WTC11 (cell line): ENCODE data around the gene CRYGN. TPM values are rescaled to one million over a fixed set of nuclear protein-coding genes. Genes with fewer than 3 reads are reported as not detected.

ENCODE experiments used
- ATAC-seq: fragments of 200-7000 bp; cut with Tn5 transposase; 2 replicates; pipeline ENCODE4 v1.10.0; 2021; ENCODE audit warnings: mild to moderate bottlenecking, moderate library complexity
- CTCF ChIA-PET: fragments of 300-600 bp; sonication (Branson Sonifier 250); formaldehyde crosslinking; loops from one replicate; lab custom pipeline; 2021; ENCODE audit warnings: antibody characterized with exemption; lab: Charles Lee
- POLR2A ChIA-PET: fragments of 350-600 bp; sonication (Branson Sonifier 250); formaldehyde crosslinking; loops from one replicate; lab custom pipeline; 2021; ENCODE audit warnings: antibody characterized with exemption; lab: Charles Lee
- DNase-seq: peaks from one replicate; pipeline ENCODE4 v3.0.0; 2021; ENCODE audit warnings: low spot score
- H3K27ac Mint-ChIP-seq: 2 replicates; pipeline ENCODE4 v1.8.0; 2021; ENCODE audit warnings: mixed read lengths
- H3K27me3 Mint-ChIP-seq: 2 replicates; pipeline ENCODE4 v1.8.0; 2021; ENCODE audit warnings: low read depth, mild to moderate bottlenecking, moderate library complexity, mixed read lengths
- H3K36me3 Mint-ChIP-seq: 2 replicates; pipeline ENCODE4 v1.8.0; 2021; ENCODE audit warnings: mixed read lengths
- H3K4me1 Mint-ChIP-seq: 2 replicates; pipeline ENCODE4 v1.8.0; 2022; ENCODE audit warnings: mixed read lengths
- H3K4me3 Mint-ChIP-seq: 2 replicates; pipeline ENCODE4 v1.8.0; 2021; ENCODE audit warnings: mild to moderate bottlenecking, moderate library complexity, mixed read lengths
- H3K9me3 Mint-ChIP-seq: 2 replicates; pipeline ENCODE4 v1.8.0; 2021; ENCODE audit warnings: mixed read lengths
- ELF4 ChIP-seq: sonication (generic); formaldehyde crosslinking; IDR thresholded peaks from 2 replicates; pipeline ENCODE4 v1.8.1; 2022; ENCODE audit warnings: low read depth, mild to moderate bottlenecking, moderate library complexity, missing genetic modification reagents
- JAZF1 ChIP-seq: fragments of 250-450 bp; sonication (Bioruptor Pico); IDR thresholded peaks from 2 replicates; pipeline ENCODE4 v1.9.0; 2021; ENCODE audit warnings: moderate library complexity, mild to moderate bottlenecking, inconsistent platforms
- NFATC4 ChIP-seq: fragments of 250-450 bp; sonication (Bioruptor Pico); IDR thresholded peaks from 2 replicates; pipeline ENCODE4 v1.9.0; 2021; ENCODE audit warnings: mild to moderate bottlenecking
- PRRX2 ChIP-seq: fragments of 250-450 bp; sonication (Bioruptor Pico); IDR thresholded peaks from 2 replicates; pipeline ENCODE4 v1.8.0; 2021; ENCODE audit warnings: mild to moderate bottlenecking
- SMAD4 ChIP-seq: sonication (generic); formaldehyde crosslinking; IDR thresholded peaks from 2 replicates; pipeline ENCODE4 v1.8.0; 2022; ENCODE audit warnings: mild to moderate bottlenecking, missing genetic modification reagents
- SOX15 ChIP-seq: fragments of 250-450 bp; sonication (Bioruptor Pico); IDR thresholded peaks from 2 replicates; pipeline ENCODE4 v1.9.0; 2021; ENCODE audit warnings: mild to moderate bottlenecking
- ZNF121 ChIP-seq: sonication (generic); formaldehyde crosslinking; IDR thresholded peaks from 2 replicates; pipeline ENCODE4 v1.8.0; 2023; ENCODE audit warnings: missing genetic modification reagents
- ZNF263 ChIP-seq: sonication (generic); formaldehyde crosslinking; IDR thresholded peaks from 2 replicates; pipeline ENCODE4 v1.8.1; 2022; ENCODE audit warnings: low read depth, mild to moderate bottlenecking, moderate library complexity, missing genetic modification reagents
- ZNF423 ChIP-seq: fragments of 250-450 bp; sonication (Bioruptor Pico); IDR thresholded peaks from 2 replicates; pipeline ENCODE4 v2.1.2; 2022; ENCODE audit warnings: mild to moderate bottlenecking, moderate library complexity
- total RNA-seq: library from RNA; stranded (reverse); gene quantifications from 3 replicates; pipeline ENCODE4 v1.2.3, GENCODE V29; 2021
- TF ChIP-seq, protein P1 (sequence below): sonication (generic); formaldehyde crosslinking; IDR thresholded peaks from 2 replicates; pipeline ENCODE4 v1.8.0; 2023; ENCODE audit warnings: mild to moderate bottlenecking, missing genetic modification reagents
- TF ChIP-seq, protein P2 (sequence below): sonication (generic); formaldehyde crosslinking; IDR thresholded peaks from 2 replicates; pipeline ENCODE4 v1.8.0; 2022; ENCODE audit warnings: mild to moderate bottlenecking, missing genetic modification reagents
- TF ChIP-seq, protein P3 (sequence below): sonication (generic); formaldehyde crosslinking; IDR thresholded peaks from 2 replicates; pipeline ENCODE4 v1.8.1; 2022; ENCODE audit warnings: mild to moderate bottlenecking, moderate library complexity, missing genetic modification reagents
- TF ChIP-seq, protein P4 (sequence below): fragments of 250-450 bp; sonication (Bioruptor Pico); IDR thresholded peaks from 2 replicates; pipeline ENCODE4 v1.9.0; 2021; ENCODE audit warnings: moderate library complexity, mild to moderate bottlenecking, inconsistent platforms, borderline replicate concordance
- TF ChIP-seq, protein P5 (sequence below): sonication (generic); formaldehyde crosslinking; conservative IDR thresholded peaks from 2 replicates; pipeline ENCODE4 v1.8.1; 2023; ENCODE audit warnings: mild to moderate bottlenecking, low read depth, missing genetic modification reagents, moderate library complexity
- TF ChIP-seq, protein P6 (sequence below): fragments of 250-450 bp; sonication (Bioruptor Pico); IDR thresholded peaks from 2 replicates; pipeline ENCODE4 v1.9.0; 2021; ENCODE audit warnings: mild to moderate bottlenecking
- TF ChIP-seq, protein P7 (sequence below): fragments of 200-600 bp; IDR thresholded peaks from 2 replicates; pipeline ENCODE4 v1.8.0; 2022; ENCODE audit warnings: antibody characterized with exemption
- TF ChIP-seq, protein P8 (sequence below): sonication (generic); formaldehyde crosslinking; conservative IDR thresholded peaks from 2 replicates; pipeline ENCODE4 v1.8.1; 2022; ENCODE audit warnings: mild to moderate bottlenecking, missing genetic modification reagents

Gene CRYGN
- total RNA-seq, 1 experiment from 2014 or later = 1.5 TPM

DNA sequence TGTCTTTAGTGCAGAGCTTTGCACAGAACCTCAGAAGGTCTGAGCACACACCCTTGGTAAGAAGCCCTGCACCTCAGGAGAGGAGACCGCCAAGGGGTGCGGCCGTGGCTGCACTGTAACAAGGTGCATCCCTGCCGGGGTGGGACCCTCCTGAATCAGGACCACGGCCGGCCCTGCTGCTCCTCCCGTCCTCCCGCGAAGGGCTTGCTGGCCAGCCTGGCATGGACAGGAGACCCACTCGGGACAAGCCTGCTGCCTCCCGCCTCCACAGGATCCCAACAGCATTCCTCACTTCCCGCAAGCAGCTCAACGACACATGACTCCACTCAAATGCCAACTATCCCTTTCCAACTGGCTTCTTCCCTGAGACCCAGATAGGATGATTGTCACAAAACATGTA lies 42.9 kb downstream of the CRYGN start (continued):
- TF ChIP-seq, protein P1, sequence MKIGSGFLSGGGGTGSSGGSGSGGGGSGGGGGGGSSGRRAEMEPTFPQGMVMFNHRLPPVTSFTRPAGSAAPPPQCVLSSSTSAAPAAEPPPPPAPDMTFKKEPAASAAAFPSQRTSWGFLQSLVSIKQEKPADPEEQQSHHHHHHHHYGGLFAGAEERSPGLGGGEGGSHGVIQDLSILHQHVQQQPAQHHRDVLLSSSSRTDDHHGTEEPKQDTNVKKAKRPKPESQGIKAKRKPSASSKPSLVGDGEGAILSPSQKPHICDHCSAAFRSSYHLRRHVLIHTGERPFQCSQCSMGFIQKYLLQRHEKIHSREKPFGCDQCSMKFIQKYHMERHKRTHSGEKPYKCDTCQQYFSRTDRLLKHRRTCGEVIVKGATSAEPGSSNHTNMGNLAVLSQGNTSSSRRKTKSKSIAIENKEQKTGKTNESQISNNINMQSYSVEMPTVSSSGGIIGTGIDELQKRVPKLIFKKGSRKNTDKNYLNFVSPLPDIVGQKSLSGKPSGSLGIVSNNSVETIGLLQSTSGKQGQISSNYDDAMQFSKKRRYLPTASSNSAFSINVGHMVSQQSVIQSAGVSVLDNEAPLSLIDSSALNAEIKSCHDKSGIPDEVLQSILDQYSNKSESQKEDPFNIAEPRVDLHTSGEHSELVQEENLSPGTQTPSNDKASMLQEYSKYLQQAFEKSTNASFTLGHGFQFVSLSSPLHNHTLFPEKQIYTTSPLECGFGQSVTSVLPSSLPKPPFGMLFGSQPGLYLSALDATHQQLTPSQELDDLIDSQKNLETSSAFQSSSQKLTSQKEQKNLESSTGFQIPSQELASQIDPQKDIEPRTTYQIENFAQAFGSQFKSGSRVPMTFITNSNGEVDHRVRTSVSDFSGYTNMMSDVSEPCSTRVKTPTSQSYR (CRISPR knock-in tag) = no peak
- TF ChIP-seq, all 79 proteins: peak for 0

DNA sequence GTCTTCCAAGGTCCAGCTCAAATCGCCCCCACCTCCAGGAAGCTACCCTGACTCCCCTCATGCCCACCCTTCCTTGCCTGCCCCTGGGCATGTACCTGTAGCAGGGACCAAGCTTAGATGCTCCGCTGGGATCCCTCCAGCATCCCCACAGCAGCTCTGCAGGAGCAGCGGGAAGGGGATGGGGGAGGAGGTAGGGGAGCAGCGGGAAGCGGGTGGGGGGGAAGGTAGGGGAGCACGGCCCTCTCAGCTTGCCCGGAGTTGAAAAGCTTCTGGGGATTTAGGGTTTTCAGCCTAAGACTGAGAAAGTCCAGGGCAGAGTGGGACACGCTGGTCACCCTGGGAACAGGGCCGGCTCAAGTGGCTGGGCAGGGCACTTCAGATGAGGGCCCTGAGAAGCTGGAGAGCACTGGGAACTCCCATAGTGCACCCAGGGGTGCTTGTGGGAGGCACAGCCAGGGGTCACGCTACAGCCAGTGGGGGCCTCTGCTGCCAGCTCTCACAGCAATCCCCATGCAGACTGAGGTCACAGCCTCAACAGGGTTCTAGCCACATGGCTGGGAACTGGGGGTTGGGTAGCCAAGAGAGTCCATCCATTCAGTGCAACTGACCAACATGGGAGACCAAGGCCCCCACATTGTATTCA lies 43.5 kb downstream of the CRYGN start:
- Mint-ChIP-seq H3K36me3 (peaks cover 13% of the 10 kb centered on the region), H3K27ac (no peak overlapping the region), H3K9me3 (peaks cover 8% of the 10 kb centered on the region), H3K4me1 (peaks cover 15% of the 10 kb centered on the region), H3K27me3 (no peaks in the 10 kb centered on the region), H3K4me3 (no peak overlapping the region)
- ATAC-seq = no peak
- DNase-seq = no peak
- ChIA-PET CTCF (interaction anchor here (0.6 to 1.4 kb wide), 3 partner anchors 51 to 81 kb away, joined by 3 to 4 read pairs (median 4); no protein-coding TSS in a partner anchor), POLR2A (interaction anchor here (0.8 kb wide), 1 partner anchor 9 kb away, joined by 3 read pairs; no protein-coding TSS in a partner anchor)
- TF ChIP-seq, protein P2, sequence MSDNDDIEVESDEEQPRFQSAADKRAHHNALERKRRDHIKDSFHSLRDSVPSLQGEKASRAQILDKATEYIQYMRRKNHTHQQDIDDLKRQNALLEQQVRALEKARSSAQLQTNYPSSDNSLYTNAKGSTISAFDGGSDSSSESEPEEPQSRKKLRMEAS = no peak
- TF ChIP-seq SMAD4 (no peak), ZNF423 (CRISPR knock-in tag) (0 out of 2 replicates have a peak, but pooled peaks have one; percentile 29), ZNF121 (CRISPR knock-in tag) (no peak), PRRX2 (no peak)
- TF ChIP-seq, protein P3, sequence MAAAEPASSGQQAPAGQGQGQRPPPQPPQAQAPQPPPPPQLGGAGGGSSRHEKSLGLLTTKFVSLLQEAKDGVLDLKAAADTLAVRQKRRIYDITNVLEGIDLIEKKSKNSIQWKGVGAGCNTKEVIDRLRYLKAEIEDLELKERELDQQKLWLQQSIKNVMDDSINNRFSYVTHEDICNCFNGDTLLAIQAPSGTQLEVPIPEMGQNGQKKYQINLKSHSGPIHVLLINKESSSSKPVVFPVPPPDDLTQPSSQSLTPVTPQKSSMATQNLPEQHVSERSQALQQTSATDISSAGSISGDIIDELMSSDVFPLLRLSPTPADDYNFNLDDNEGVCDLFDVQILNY (CRISPR knock-in tag) = no peak

DNA sequence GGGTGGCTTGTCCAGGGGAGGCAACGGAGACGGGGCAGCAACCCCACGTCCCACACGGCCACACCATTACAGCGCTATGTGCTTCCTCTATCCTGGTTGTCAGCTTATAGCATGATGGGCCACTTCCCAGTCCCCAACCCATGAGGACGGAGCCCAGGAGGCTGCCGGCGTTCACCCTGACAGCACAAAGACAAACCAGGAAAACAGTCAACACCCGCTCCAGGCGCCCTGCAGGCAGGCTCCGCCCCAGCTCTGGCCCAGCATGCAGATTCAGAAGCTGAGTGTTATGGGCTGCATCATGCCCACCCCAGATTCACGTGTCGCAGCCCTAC lies 44.9 kb downstream of the CRYGN start:
- DNase-seq (no peak), ATAC-seq (peak; percentile 26; the same call in 1 of the 2 replicates)
- POLR2A ChIA-PET = no interaction called here
- Mint-ChIP-seq H3K36me3 (peaks cover 13% of the 10 kb centered on the region), H3K9me3 (peaks cover 8% of the 10 kb centered on the region), H3K27ac (no peak overlapping the region), H3K4me1 (peaks cover 13% of the 10 kb centered on the region), H3K27me3 (no peaks in the 10 kb centered on the region), H3K4me3 (no peak overlapping the region)
- TF ChIP-seq SOX15 (CRISPR knock-in tag) (no peak), ZNF263 (CRISPR knock-in tag) (no peak), NFATC4 (CRISPR knock-in tag) (no peak), JAZF1 (CRISPR knock-in tag) (no peak), ELF4 (CRISPR knock-in tag) (no peak)
- TF ChIP-seq, protein P4, sequence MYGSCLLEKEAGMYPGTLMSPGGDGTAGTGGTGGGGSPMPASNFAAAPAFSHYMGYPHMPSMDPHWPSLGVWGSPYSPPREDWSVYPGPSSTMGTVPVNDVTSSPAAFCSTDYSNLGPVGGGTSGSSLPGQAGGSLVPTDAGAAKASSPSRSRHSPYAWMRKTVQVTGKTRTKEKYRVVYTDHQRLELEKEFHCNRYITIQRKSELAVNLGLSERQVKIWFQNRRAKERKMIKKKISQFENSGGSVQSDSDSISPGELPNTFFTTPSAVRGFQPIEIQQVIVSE = no peak
- TF ChIP-seq, protein P5, sequence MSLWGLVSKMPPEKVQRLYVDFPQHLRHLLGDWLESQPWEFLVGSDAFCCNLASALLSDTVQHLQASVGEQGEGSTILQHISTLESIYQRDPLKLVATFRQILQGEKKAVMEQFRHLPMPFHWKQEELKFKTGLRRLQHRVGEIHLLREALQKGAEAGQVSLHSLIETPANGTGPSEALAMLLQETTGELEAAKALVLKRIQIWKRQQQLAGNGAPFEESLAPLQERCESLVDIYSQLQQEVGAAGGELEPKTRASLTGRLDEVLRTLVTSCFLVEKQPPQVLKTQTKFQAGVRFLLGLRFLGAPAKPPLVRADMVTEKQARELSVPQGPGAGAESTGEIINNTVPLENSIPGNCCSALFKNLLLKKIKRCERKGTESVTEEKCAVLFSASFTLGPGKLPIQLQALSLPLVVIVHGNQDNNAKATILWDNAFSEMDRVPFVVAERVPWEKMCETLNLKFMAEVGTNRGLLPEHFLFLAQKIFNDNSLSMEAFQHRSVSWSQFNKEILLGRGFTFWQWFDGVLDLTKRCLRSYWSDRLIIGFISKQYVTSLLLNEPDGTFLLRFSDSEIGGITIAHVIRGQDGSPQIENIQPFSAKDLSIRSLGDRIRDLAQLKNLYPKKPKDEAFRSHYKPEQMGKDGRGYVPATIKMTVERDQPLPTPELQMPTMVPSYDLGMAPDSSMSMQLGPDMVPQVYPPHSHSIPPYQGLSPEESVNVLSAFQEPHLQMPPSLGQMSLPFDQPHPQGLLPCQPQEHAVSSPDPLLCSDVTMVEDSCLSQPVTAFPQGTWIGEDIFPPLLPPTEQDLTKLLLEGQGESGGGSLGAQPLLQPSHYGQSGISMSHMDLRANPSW (CRISPR knock-in tag) = no peak
- TF ChIP-seq, protein P6, sequence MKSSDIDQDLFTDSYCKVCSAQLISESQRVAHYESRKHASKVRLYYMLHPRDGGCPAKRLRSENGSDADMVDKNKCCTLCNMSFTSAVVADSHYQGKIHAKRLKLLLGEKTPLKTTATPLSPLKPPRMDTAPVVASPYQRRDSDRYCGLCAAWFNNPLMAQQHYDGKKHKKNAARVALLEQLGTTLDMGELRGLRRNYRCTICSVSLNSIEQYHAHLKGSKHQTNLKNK (CRISPR knock-in tag) = no peak
- TF ChIP-seq, protein P7, sequence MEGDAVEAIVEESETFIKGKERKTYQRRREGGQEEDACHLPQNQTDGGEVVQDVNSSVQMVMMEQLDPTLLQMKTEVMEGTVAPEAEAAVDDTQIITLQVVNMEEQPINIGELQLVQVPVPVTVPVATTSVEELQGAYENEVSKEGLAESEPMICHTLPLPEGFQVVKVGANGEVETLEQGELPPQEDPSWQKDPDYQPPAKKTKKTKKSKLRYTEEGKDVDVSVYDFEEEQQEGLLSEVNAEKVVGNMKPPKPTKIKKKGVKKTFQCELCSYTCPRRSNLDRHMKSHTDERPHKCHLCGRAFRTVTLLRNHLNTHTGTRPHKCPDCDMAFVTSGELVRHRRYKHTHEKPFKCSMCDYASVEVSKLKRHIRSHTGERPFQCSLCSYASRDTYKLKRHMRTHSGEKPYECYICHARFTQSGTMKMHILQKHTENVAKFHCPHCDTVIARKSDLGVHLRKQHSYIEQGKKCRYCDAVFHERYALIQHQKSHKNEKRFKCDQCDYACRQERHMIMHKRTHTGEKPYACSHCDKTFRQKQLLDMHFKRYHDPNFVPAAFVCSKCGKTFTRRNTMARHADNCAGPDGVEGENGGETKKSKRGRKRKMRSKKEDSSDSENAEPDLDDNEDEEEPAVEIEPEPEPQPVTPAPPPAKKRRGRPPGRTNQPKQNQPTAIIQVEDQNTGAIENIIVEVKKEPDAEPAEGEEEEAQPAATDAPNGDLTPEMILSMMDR = no peak
- TF ChIP-seq, protein P8, sequence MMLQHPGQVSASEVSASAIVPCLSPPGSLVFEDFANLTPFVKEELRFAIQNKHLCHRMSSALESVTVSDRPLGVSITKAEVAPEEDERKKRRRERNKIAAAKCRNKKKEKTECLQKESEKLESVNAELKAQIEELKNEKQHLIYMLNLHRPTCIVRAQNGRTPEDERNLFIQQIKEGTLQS (CRISPR knock-in tag) = no peak
- CTCF ChIA-PET = interaction anchor here (1.2 kb wide), 1 partner anchor 53 kb away, joined by 4 read pairs; no protein-coding TSS in a partner anchor
